GM23248 (cell line): Measurements from ENCODE around the gene ITM2C. TPM values are rescaled to one million over a fixed set of nuclear protein-coding genes. Genes with fewer than 3 reads are reported as not detected.

Source experiments
- DNase-seq: peaks from one replicate; pipeline ENCODE4 v3.0.0-alpha.2; 2015
- H2AFZ ChIP-seq: fragments of 200-600 bp; sonication (generic); 2 replicates; pipeline ENCODE4 v1.6.1; 2016; ENCODE audit warnings: antibody characterized with exemption
- H3F3A ChIP-seq: fragments of 200-600 bp; sonication (generic); 2 replicates; pipeline ENCODE4 v1.6.1; 2016; ENCODE audit warnings: mild to moderate bottlenecking, antibody characterized with exemption, mixed run types; ENCODE audit not compliant: insufficient read depth
- H3K27ac ChIP-seq: fragments of 200-600 bp; sonication (generic); 2 replicates; pipeline ENCODE4 v1.5.1; 2016; ENCODE audit warnings: mild to moderate bottlenecking
- H3K27me3 ChIP-seq: fragments of 200-600 bp; sonication (generic); replicated peaks from 2 replicates; pipeline ENCODE4 v1.6.1; 2016; ENCODE audit warnings: mild to moderate bottlenecking; ENCODE audit not compliant: insufficient read depth
- H3K36me3 ChIP-seq: fragments of 200-600 bp; sonication (generic); 2 replicates; pipeline ENCODE4 v1.6.1; 2016; ENCODE audit warnings: low read depth, mild to moderate bottlenecking
- H3K4me1 ChIP-seq: fragments of 200-600 bp; sonication (generic); 2 replicates; pipeline ENCODE4 v1.6.1; 2016; ENCODE audit warnings: mild to moderate bottlenecking; ENCODE audit not compliant: insufficient read depth
- H3K4me2 ChIP-seq: fragments of 200-600 bp; sonication (generic); one replicate; pipeline ENCODE4 v1.6.1; 2016; ENCODE audit warnings: mild to moderate bottlenecking; ENCODE audit not compliant: unreplicated experiment
- H3K4me3 ChIP-seq: fragments of 200-600 bp; sonication (generic); 2 replicates; pipeline ENCODE4 v1.5.1; 2016; ENCODE audit warnings: mild to moderate bottlenecking
- H3K79me2 ChIP-seq: fragments of 200-600 bp; sonication (generic); 2 replicates; pipeline ENCODE4 v1.6.1; 2016; ENCODE audit warnings: mild to moderate bottlenecking; ENCODE audit not compliant: insufficient read depth
- H3K9ac ChIP-seq: fragments of 200-600 bp; sonication (generic); 2 replicates; pipeline ENCODE4 v1.6.1; 2016; ENCODE audit warnings: mild to moderate bottlenecking
- H3K9me2 ChIP-seq: fragments of 200-600 bp; sonication (generic); 2 replicates; pipeline ENCODE4 v1.6.1; 2016; ENCODE audit warnings: mixed run types, mild to moderate bottlenecking, moderate library complexity; ENCODE audit not compliant: insufficient read depth
- H3K9me3 ChIP-seq: fragments of 200-600 bp; sonication (generic); one replicate; pipeline ENCODE4 v1.6.1; 2017; ENCODE audit warnings: low read depth
- H4K20me1 ChIP-seq: fragments of 200-600 bp; sonication (generic); 2 replicates; pipeline ENCODE4 v1.6.0; 2016; ENCODE audit not compliant: insufficient read depth
- EZH2 ChIP-seq: fragments of 200-600 bp; sonication (generic); IDR thresholded peaks from 2 replicates; pipeline ENCODE4 v1.6.1; 2018; ENCODE audit warnings: antibody characterized with exemption, mild to moderate bottlenecking; ENCODE audit not compliant: insufficient read depth, poor library complexity, severe bottlenecking
- EZH2phosphoT487 ChIP-seq: fragments of 200-600 bp; sonication (generic); IDR thresholded peaks from 2 replicates; pipeline ENCODE4 v1.6.1; 2018; ENCODE audit warnings: antibody characterized with exemption, moderate library complexity, mild to moderate bottlenecking, low read depth; ENCODE audit not compliant: insufficient read depth
- WGBS, 2 experiments: methylation state at CpG; one replicate each; pipeline ENCODE4 v1.1.6; 2015 to 2017; ENCODE audit warnings: low lambda C conversion rate in 2 of 2, low coverage in 1 of 2; ENCODE audit errors: missing lambda C conversion rate in 2 of 2; 5-methylcytosine and 5-hydroxymethylcytosine counted together
- in situ Hi-C: fragments of 300-500 bp; cut with MboI; formaldehyde crosslinking; loops from 2 replicates; pipeline ENCODE4 v1.15.0; 2020
- polyA plus RNA-seq: library from polyadenylated mRNA; unstranded; fragments of >200 nt; fragmentation: Nextera tagmentation; extraction: Ambion mirVana; gene quantifications from 2 replicates; pipeline ENCODE4 v1.2.1, GENCODE V29; 2016
- total RNA-seq: library from RNA; depleted of rRNA; stranded (reverse); fragments of >200 nt; shearing (Covaris generic); gene quantifications from 2 replicates; pipeline ENCODE4 v1.2.3, GENCODE V29; 2014

The ITM2C gene
- total and polyA plus RNA-seq, 2 experiments from 2014 or later, result 38.9 to 47.3 TPM

- no peak for DNase-seq
- no peaks in the 10 kb centered on the region for H3K79me2 ChIP-seq
- H3K9ac ChIP-seq, result no peak overlapping the region
- no peaks in the 10 kb centered on the region for H3K27me3 ChIP-seq
- TF ChIP-seq EZH2, result no peak
- no peak for TF ChIP-seq EZH2phosphoT487
- H3K4me3 ChIP-seq, result no peak overlapping the region
- no peaks in the 10 kb centered on the region for H3F3A ChIP-seq
- H2AFZ ChIP-seq, result no peak overlapping the region
- no peaks in the 10 kb centered on the region for H3K9me2 ChIP-seq
- in situ Hi-C loops, result no loop called here
- 81 to 82% methylated on average over 11 of the region's 11 CpGs for WGBS, 2 experiments
- no peaks in the 10 kb centered on the region for H3K9me3 ChIP-seq
- no peak overlapping the region for H3K27ac ChIP-seq
- H3K4me2 ChIP-seq, result no peak overlapping the region
- H3K4me1 ChIP-seq, result no peaks in the 10 kb centered on the region
- no peaks in the 10 kb centered on the region for H3K36me3 ChIP-seq
- no peaks in the 10 kb centered on the region for H4K20me1 ChIP-seq
Measured at GRCh38 chr2:230879271-230879882, 14.6 kb downstream of the ITM2C start.

- Histone ChIP-seq H3K9me3 (no peaks in the 10 kb centered on the region), H3K27me3 (no peaks in the 10 kb centered on the region), H3K4me2 (no peak overlapping the region), H3K4me3 (no peak overlapping the region), H3K27ac (no peak overlapping the region), H2AFZ (no peak overlapping the region), H3K9me2 (no peaks in the 10 kb centered on the region), H4K20me1 (no peaks in the 10 kb centered on the region), H3K36me3 (no peaks in the 10 kb centered on the region), H3K4me1 (no peaks in the 10 kb centered on the region), H3K9ac (no peak overlapping the region), H3F3A (no peaks in the 10 kb centered on the region), H3K79me2 (no peaks in the 10 kb centered on the region)
- no peak for DNase-seq
- TF ChIP-seq EZH2 (no peak), EZH2phosphoT487 (no peak)
- WGBS, 2 experiments, result 76 to 77% methylated on average over 9 of the region's 9 CpGs
- in situ Hi-C loops, result no loop called here
Measured at GRCh38 chr2:230879891-230880290, 15.1 kb downstream of the ITM2C start.

GRCh38 chr2:230881840-230882239 lies 17.1 kb downstream of the ITM2C start:
- in situ Hi-C loops, result no loop called here
- Histone ChIP-seq H3K9ac (no peak overlapping the region), H3K9me2 (no peaks in the 10 kb centered on the region), H3K36me3 (no peaks in the 10 kb centered on the region), H3F3A (no peaks in the 10 kb centered on the region), H3K27me3 (no peaks in the 10 kb centered on the region), H3K4me3 (no peak overlapping the region), H3K79me2 (no peaks in the 10 kb centered on the region), H4K20me1 (no peaks in the 10 kb centered on the region), H2AFZ (no peak overlapping the region), H3K27ac (no peak overlapping the region), H3K9me3 (no peaks in the 10 kb centered on the region), H3K4me2 (no peak overlapping the region), H3K4me1 (no peaks in the 10 kb centered on the region)
- TF ChIP-seq EZH2 (no peak), EZH2phosphoT487 (no peak)
- DNase-seq, result no peak
- WGBS, 2 experiments, result 72 to 75% methylated on average over 7 of the region's 7 CpGs

- no peak for TF ChIP-seq EZH2phosphoT487
- no peak for TF ChIP-seq EZH2
- Histone ChIP-seq H3K27me3 (peaks cover 10% of the 10 kb centered on the region; the same call in 1 of the 2 replicates), H3K79me2 (no peaks in the 10 kb centered on the region), H3K9me2 (no peaks in the 10 kb centered on the region), H2AFZ (no peak overlapping the region), H4K20me1 (no peaks in the 10 kb centered on the region), H3F3A (no peaks in the 10 kb centered on the region), H3K4me3 (no peak overlapping the region), H3K4me2 (no peak overlapping the region), H3K36me3 (no peaks in the 10 kb centered on the region), H3K9me3 (no peaks in the 10 kb centered on the region), H3K27ac (no peak overlapping the region), H3K4me1 (no peaks in the 10 kb centered on the region), H3K9ac (no peak overlapping the region)
- in situ Hi-C loops, result no loop called here
- 53 to 55% methylated on average over 11 of the region's 11 CpGs for WGBS, 2 experiments
- DNase-seq, result peak; percentile 34
Measured at GRCh38 chr2:230885463-230886130, 20.9 kb downstream of the ITM2C start.
